ENCODE data around the gene KCNIP1.

Gene KCNIP1

DNA sequence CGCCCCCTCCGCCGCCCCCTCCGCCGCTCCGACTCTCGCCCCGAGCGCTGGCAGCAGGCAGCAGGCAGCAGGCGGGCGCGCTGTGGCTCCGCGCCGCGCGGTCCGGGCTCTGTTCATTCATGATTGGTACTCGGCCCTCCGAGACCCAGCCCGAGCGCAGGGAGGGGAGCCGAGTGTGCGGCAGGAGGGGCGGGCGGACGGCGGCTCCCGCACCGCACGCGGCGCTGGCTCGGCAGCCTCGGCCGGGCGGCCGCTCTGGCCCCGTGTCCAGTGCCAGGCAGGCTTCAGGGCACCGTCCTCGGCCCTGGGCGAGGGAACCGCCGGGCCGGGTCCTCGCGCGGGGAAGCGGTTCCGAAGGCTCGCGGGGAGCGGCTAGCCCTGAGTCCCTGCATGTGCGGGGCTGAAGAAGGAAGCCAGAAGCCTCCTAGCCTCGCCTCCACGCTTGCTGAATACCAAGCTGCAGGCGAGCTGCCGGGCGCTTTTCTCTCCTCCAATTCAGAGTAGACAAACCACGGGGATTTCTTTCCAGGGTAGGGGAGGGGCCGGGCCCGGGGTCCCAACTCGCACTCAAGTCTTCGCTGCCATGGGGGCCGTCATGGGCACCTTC is at the start of gene KCNIP1:
Gene KCNIP1 (plus strand): TSS at position 31 of the 607 bp plus-strand sequence.
- no peaks in the 10 kb centered on the region for H3K36me3 Mint-ChIP-seq
- no peak for ATAC-seq
- peaks cover 3% of the 10 kb centered on the region for H3K9me3 Mint-ChIP-seq
- H3K27me3 Mint-ChIP-seq, result peaks cover 71% of the 10 kb centered on the region
- no peak within 1 kb of the TSS for H3K4me3 Mint-ChIP-seq
- H3K27ac Mint-ChIP-seq, result no peak within 1 kb of the TSS
- H3K4me1 Mint-ChIP-seq, result no peaks in the 10 kb centered on the region

DNA sequence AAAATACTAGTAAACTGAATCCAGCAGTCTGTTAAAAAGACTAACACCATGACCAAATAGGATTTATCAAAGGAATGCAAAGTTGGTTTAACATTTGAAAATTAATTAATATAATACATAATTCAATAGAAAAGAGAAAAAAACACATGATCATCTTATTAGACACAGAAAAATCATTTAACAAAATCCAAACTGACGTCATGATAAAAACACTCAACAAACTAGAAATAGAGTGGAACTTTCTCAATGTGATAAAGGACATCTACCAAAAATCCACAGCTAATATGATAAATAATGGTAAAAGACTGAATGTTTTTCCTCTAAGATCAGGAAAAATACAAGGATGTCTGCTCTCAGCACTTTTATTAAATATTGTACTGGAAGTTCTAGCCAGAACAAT is 40.4 kb upstream of the KCNIP1 start:
- Mint-ChIP-seq H3K36me3 (no peaks in the 10 kb centered on the region), H3K27ac (no peak overlapping the region), H3K27me3 (peaks cover 34% of the 10 kb centered on the region), H3K4me1 (no peaks in the 10 kb centered on the region), H3K4me3 (no peak overlapping the region), H3K9me3 (peaks cover 12% of the 10 kb centered on the region)
- no peak for ATAC-seq

DNA sequence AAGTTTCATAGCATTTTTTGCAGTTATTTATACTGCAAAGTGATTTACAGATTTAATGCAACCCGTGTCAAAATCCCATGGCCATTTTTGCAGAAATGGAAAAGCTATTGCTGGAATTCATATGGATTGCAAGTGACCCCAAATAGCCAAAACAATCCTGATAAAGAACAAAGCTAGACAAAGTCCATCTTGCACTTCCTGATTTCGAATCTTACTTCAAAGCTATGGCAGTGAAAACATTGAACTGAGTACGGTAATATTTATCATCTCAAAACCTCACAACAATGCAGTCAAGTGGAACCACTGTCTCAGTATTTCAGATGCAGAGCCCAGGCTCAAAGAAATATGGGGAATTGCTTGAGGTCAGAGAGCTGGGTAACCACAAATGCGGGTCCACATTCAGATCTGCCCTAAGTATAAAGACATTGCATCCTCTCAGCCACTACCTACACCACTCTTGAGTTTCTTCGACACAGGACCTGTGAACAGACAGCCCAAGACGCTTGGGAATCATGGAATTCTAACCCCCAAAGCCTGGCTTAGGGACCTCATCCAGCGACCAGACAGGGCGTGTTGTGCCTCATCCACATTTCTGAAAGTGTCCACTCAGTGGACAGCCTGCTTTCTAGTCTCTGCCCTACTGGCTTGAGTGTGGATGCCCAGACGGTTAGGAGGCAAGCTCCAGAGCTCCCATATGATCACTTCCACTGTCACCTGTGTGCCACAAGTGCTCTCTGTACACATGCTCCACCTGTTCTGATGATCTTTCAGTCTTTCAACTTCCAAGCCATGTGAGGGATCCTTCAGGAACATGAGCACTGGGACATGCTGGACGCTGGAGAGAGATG is 39.3 kb upstream of the KCNIP1 start:
- Mint-ChIP-seq H3K4me1 (no peaks in the 10 kb centered on the region), H3K4me3 (no peak overlapping the region), H3K36me3 (no peaks in the 10 kb centered on the region), H3K27ac (no peak overlapping the region), H3K9me3 (peaks cover 11% of the 10 kb centered on the region), H3K27me3 (peaks cover 23% of the 10 kb centered on the region)
- peak; percentile 62 for ATAC-seq

DNA sequence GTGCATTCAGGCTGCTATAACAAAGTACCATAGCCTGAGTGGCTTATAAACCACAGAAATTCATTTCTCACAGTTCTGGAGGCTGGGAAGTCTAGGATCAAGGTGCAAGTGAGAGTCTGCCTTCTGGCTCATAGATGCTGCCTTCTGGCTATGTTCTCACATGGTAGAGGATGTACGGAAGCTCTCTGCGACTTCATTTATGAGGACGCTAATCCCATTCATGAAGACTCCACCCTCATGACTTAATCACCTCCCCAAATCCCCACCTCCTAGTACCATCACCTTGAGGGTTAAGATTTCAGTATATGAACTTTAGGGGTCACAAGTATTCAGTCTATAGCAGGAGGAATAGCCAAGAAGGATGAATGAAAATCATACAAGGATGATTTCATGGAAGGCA is 37.3 kb upstream of the KCNIP1 start:
- Mint-ChIP-seq H3K4me1 (no peaks in the 10 kb centered on the region), H3K9me3 (no peaks in the 10 kb centered on the region), H3K27ac (no peak overlapping the region), H3K4me3 (no peak overlapping the region), H3K27me3 (peaks cover 4% of the 10 kb centered on the region), H3K36me3 (no peaks in the 10 kb centered on the region)
- no peak for ATAC-seq

DNA sequence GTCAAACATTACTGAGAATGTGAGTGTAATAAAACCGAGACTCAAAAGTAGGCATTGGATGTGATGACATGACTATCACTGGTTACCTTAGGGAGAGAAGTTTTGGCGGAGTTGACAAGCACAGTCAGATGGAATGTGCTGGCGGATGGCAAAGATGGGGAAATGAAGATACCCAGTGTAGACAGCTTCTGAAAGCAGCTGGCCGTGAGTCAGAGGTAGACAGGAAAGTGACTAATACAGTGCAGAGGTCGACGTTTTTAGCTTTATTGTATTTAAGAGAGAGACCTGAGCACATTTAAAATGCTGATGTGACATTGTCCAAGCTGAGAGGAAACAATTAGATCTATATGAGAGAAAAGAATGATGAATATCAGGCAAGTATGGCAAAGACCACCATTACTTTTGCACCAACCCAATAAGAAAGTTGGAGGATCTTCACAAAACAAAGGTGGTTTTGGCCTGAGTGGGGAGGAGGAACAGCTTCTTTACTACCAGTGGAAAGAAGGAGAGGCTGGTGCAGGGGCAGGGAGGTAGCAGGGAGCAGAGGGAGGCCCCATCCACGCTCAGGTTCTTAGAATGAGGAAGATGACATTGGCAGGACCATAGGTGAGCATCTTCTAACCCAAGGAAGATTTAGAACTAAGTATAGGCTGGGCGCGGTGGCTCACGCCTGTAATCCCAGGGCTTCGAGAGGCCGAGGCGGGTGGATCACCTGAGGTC is 36.7 kb upstream of the KCNIP1 start:
- Mint-ChIP-seq H3K9me3 (no peaks in the 10 kb centered on the region), H3K27ac (no peak overlapping the region), H3K27me3 (no peaks in the 10 kb centered on the region), H3K4me3 (no peak overlapping the region), H3K4me1 (no peaks in the 10 kb centered on the region), H3K36me3 (no peaks in the 10 kb centered on the region)
- ATAC-seq, result peak; percentile 70

DNA sequence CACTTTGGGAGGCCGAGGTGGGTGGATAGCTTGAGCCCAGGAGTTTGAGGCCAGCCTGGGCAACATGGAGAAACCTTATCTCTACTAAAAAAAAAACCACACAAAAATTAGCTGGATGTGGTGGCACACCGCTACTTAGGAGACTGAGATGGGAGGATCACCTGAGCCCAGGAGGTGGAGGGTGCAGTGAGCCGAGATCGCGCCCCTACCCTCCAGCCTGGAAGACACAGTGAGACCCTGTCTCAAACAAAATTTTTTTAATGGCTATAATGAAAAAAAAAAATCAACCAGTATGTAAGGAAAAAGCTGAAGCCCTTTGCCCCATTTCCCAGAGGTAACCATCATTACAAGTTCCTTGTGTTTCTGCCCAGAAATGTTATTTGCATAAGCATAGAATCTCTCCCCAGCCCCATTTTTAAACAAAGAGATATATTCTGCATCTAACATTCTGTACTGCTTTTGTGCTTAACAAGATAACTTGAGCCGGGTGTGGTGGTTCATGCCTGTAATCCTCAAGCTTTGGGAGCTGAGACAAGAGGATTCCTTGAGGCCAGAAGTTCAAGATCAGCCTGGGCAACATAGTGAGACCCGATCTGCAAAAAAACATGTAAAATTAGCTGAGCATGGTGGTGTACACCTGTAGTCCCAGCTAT is 35.1 kb upstream of the KCNIP1 start:
- H3K36me3 Mint-ChIP-seq, result no peaks in the 10 kb centered on the region
- H3K4me1 Mint-ChIP-seq, result no peaks in the 10 kb centered on the region

DNA sequence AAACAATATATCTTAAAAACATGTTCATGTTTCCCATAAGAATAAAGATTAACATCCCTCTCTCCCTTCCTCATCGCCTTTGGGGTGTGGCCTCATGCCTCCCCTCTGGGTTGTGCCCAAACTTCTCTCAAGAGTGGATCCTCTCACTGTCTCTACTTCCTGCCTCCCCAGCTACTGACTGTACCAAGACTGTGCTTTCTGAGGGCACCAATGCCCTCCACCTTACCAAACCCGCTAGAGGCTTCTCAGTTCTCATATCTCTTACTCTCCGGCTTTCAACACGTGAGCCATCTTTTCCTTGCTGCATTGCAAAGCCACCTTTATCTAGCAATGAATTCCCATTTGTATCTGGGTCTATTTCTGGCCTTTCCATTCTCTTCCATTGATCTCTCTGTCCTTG is 34.4 kb upstream of the KCNIP1 start:
- no peak overlapping the region for H3K4me3 Mint-ChIP-seq
- H3K27me3 Mint-ChIP-seq, result no peaks in the 10 kb centered on the region
- H3K27ac Mint-ChIP-seq, result no peak overlapping the region
- ATAC-seq, result no peak
- H3K36me3 Mint-ChIP-seq, result no peaks in the 10 kb centered on the region
- no peaks in the 10 kb centered on the region for H3K4me1 Mint-ChIP-seq
- no peaks in the 10 kb centered on the region for H3K9me3 Mint-ChIP-seq

More for the DNA sequence above, 35.1 kb upstream of the KCNIP1 start:
- H3K27ac Mint-ChIP-seq, result no peak overlapping the region
- H3K9me3 Mint-ChIP-seq, result no peaks in the 10 kb centered on the region
- no peak overlapping the region for H3K4me3 Mint-ChIP-seq
- no peak for ATAC-seq
- H3K27me3 Mint-ChIP-seq, result no peaks in the 10 kb centered on the region

DNA sequence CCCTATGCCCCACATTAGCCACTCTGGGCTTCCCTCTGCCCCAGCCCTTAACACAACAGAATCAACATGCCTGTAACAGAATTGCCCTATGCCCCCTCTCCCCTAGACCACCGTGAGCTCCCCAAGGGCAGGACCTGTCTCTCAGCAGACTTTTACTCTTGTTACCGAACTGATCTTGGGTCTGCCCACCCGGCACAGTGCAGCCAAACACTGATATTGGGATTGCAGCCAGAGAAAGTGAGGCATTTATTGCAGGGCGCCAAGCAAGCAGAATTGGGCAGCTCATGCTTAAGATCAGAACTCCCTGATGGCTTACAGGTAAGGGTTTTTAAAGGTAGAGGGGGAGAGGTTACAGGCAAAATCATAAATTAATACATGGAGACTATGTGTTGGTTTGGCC is 33.5 kb upstream of the KCNIP1 start:
- H3K27me3 Mint-ChIP-seq, result no peaks in the 10 kb centered on the region
- no peak overlapping the region for H3K27ac Mint-ChIP-seq
- H3K4me3 Mint-ChIP-seq, result no peak overlapping the region
- H3K36me3 Mint-ChIP-seq, result no peaks in the 10 kb centered on the region
- no peaks in the 10 kb centered on the region for H3K9me3 Mint-ChIP-seq
- no peaks in the 10 kb centered on the region for H3K4me1 Mint-ChIP-seq
- no peak for ATAC-seq

DNA sequence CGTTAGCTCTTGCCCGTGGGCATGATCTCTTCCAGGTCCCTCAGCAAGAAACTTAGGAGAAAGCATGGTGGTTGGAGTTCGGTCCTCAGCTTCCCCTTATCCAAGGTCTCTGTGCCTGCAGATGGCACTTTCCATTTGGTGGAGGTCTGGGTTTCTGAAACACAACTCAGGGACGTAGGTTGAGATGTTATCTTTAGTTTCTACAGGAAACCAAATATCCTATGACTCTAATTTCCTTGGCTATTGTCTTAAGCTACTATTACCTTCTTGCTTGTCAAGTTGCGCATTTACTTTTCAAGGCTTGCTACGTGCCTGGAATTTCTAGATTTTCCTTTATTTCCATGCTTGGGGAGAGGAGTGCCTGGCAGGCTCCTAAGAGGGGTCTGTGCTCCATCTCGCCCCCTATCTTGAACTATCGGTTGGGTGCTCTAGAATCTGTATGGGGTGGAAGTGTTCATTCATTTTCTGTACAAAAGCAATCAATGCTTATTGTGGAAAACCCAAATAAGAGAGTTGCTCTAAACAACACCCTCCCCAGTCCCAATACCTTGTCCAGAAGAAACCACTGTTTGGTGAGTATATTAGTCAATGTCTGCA is 32.9 kb upstream of the KCNIP1 start:
- Mint-ChIP-seq H3K36me3 (no peaks in the 10 kb centered on the region), H3K4me1 (no peaks in the 10 kb centered on the region), H3K27ac (no peak overlapping the region), H3K9me3 (no peaks in the 10 kb centered on the region), H3K4me3 (no peak overlapping the region), H3K27me3 (peaks cover under 1% of the 10 kb centered on the region)
- no peak for ATAC-seq

DNA sequence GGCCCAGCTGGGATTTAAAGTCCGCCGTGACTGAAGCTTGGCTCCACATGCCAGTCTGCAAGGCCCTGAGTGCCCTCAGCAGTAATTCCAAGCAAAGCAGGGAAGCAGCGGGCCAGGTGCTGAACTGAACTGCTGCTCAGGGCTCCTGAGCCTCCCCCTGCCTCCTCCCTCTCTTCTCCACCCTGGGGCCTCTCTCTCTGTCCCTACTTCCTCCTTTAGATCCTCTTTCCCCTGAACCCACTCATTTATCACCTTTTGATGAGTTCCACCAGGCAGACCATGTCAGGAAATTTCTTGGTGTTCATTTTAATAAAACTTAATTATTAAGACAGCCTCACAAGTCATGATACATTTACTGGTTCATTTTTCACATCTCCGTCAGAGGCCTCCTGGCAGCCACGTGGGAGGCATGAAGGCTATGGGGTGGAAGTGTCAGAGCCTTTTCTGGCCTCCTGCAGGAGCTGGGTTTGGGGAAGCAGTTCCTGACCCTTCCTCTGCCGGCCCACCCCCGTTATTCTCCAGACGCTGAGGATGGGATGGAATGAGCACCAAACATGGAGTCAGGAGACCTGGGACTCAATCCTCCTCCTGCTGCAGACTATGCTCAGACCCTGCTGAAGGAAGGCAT is 32.2 kb upstream of the KCNIP1 start:
- H3K9me3 Mint-ChIP-seq, result no peaks in the 10 kb centered on the region
- no peaks in the 10 kb centered on the region for H3K4me1 Mint-ChIP-seq
- ATAC-seq, result no peak
- H3K27me3 Mint-ChIP-seq, result peaks cover 8% of the 10 kb centered on the region
- H3K27ac Mint-ChIP-seq, result no peak overlapping the region
- no peaks in the 10 kb centered on the region for H3K36me3 Mint-ChIP-seq
- H3K4me3 Mint-ChIP-seq, result no peak overlapping the region

DNA sequence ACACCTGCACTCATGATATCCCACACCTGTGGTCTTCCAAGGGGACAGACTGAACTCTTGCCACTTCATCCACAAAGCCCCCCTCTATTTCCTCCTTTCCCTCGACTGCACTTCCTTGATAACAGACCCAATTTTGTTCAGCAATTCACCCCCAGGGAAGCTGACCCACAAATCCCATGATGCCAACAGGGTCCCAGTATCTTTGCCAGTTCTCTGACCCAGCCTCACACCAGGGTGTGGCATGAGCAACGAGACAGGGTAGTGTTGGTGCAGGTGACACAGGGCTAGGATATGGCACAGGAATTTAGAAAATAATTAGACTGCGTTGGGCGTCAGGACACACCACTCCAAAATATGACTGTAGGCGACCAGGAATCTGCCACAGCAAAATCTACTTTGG is 30.2 kb upstream of the KCNIP1 start:
- no peak for ATAC-seq
- Mint-ChIP-seq H3K27ac (no peak overlapping the region), H3K36me3 (no peaks in the 10 kb centered on the region), H3K9me3 (peaks cover 3% of the 10 kb centered on the region), H3K27me3 (peaks cover 18% of the 10 kb centered on the region), H3K4me3 (no peak overlapping the region), H3K4me1 (no peaks in the 10 kb centered on the region)

DNA sequence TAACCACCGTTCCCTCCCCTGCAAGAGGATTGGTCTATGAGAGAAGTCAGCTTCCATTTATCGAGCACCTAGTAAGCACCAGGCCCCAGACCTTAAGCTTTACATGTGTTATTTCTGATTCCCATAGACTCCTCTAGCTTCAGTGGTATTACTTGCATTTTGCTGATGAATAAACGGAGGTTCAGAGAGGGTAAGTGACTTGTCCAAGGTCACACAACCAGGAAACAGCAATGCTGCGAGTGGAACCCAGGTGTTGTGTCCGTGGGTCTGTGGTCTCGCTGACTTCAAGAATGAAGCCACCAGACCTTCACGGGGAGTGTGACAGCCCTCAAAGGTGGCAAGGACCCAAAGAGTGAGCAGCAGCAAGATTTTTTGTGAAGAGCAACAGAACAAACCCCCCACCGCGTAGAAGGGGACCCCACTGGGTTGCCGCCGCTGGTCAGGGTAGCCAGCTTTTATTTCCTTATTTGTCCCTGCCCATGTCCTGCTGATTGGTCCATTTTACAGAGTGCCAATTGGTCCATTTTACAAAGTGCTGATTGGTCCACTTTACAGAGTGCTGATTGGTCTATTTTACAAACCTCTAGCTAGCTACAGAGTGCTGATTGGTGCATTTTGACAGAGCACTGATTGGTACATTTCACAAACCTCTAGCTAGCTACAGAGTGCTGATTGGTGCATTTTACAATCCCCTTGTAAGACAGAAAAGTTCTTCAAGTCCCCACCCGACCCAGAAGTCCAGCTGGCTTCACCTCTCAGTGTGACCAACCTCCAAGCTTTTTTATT is 29.1 kb upstream of the KCNIP1 start:
- H3K4me3 Mint-ChIP-seq, result no peak overlapping the region
- peaks cover 28% of the 10 kb centered on the region for H3K27me3 Mint-ChIP-seq
- ATAC-seq, result no peak
- H3K27ac Mint-ChIP-seq, result no peak overlapping the region
- peaks cover 3% of the 10 kb centered on the region for H3K9me3 Mint-ChIP-seq
- H3K36me3 Mint-ChIP-seq, result no peaks in the 10 kb centered on the region
- H3K4me1 Mint-ChIP-seq, result no peaks in the 10 kb centered on the region

DNA sequence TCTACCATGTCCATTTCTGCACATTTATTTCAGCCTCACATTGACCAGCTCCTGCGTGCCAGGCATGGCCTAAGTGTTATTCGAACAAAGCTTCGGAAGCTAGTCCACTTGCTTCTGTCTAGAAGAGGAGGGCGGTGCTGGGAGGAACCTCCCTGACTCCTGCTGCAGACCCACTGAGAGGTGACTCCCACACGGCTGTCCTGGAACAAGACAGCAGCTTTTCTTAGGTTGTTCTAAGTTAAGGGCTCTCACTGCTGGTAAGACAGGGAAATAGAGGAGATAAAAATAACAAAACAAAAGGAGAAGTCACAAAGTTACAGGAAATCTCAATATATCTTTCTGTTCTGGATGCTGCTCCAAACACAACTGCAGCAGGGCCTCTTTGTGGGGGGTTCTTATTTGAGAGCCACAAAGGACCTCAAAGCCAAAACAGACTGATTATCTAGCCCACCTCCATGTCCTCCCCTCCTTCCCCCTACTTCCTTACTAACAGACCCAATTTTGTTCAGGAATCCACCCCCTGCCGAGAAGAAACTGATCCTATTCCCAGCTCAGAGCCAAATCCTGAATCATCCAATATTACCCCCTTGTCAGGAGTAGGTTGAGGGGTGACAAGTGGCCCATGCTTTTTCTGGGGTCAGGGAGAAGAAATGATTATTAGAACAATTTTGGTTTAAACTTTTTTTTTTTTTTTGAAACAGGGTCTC is 28.4 kb upstream of the KCNIP1 start:
- peaks cover 31% of the 10 kb centered on the region for H3K27me3 Mint-ChIP-seq
- H3K9me3 Mint-ChIP-seq, result peaks cover 3% of the 10 kb centered on the region
- no peaks in the 10 kb centered on the region for H3K36me3 Mint-ChIP-seq
- no peak overlapping the region for H3K27ac Mint-ChIP-seq
- H3K4me3 Mint-ChIP-seq, result no peak overlapping the region
- H3K4me1 Mint-ChIP-seq, result no peaks in the 10 kb centered on the region
- ATAC-seq, result no peak

Data from stimulated activated memory B cell treated with anti-CD40 and anti-IgM and Interleukin-4, amounts not matched to agents 10 μg/mL and 1 μg/mL and 100 μg/mL, for 72 hours (primary cell).